ENCODE results near the gene CDKN1B.
A peak's percentile ranks its signal among the peaks of the same experiment; 100 is the strongest.

CDKN1B gene
- long read RNA-seq, transcript CDKN1B-201 (3 exons, 2,657 nt): major isoform, 187 of 195 reads
- long read RNA-seq, partial matches to known transcripts: 6 of 195 reads
- long read RNA-seq, other reads (novel, unspliced or antisense): 2 of 195 reads

DNA sequence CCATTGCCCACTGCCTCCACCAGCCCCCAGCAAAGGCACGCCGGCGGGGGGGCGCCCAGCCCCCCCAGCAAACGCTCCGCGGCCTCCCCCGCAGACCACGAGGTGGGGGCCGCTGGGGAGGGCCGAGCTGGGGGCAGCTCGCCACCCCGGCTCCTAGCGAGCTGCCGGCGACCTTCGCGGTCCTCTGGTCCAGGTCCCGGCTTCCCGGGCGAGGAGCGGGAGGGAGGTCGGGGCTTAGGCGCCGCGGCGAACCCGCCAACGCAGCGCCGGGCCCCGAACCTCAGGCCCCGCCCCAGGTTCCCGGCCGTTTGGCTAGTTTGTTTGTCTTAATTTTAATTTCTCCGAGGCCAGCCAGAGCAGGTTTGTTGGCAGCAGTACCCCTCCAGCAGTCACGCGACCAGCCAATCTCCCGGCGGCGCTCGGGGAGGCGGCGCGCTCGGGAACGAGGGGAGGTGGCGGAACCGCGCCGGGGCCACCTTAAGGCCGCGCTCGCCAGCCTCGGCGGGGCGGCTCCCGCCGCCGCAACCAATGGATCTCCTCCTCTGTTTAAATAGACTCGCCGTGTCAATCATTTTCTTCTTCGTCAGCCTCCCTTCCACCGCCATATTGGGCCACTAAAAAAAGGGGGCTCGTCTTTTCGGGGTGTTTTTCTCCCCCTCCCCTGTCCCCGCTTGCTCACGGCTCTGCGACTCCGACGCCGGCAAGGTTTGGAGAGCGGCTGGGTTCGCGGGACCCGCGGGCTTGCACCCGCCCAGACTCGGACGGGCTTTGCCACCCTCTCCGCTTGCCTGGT, at the start of gene CDKN1B:
Gene CDKN1B (plus strand): TSS at position 576 of the 793 bp plus-strand sequence. CDS start 472 bp downstream, outside the sequence.
- Histone ChIP-seq H3K4me3 (replicated peaks; ENCODE audit: insufficient read depth, low read length) (peak within 1 kb of the TSS; percentile 60), H3K27me3 (ENCODE audit: insufficient read depth, poor library complexity, severe bottlenecking) (no peaks in the 10 kb centered on the region), H3K27ac (replicated peaks) (peak within 1 kb of the TSS; percentile 100)
- DNase-seq (ENCODE audit: low read depth in 1 of 2, low spot score in 1 of 2): peak; percentile 85 to 92
- TF ChIP-seq SPI1 (IDR thresholded peaks at IDR 0.05; ENCODE audit: borderline replicate concordance, low read depth) (no peak), POLR2AphosphoS5 (IDR thresholded peaks at IDR 0.05; ENCODE audit: low read depth) (peak; percentile 14; the same call in 1 of the 2 replicates), GABPA (IDR thresholded peaks at IDR 0.05; ENCODE audit: low read depth) (no peak)
- TF ChIP-seq, protein P1, sequence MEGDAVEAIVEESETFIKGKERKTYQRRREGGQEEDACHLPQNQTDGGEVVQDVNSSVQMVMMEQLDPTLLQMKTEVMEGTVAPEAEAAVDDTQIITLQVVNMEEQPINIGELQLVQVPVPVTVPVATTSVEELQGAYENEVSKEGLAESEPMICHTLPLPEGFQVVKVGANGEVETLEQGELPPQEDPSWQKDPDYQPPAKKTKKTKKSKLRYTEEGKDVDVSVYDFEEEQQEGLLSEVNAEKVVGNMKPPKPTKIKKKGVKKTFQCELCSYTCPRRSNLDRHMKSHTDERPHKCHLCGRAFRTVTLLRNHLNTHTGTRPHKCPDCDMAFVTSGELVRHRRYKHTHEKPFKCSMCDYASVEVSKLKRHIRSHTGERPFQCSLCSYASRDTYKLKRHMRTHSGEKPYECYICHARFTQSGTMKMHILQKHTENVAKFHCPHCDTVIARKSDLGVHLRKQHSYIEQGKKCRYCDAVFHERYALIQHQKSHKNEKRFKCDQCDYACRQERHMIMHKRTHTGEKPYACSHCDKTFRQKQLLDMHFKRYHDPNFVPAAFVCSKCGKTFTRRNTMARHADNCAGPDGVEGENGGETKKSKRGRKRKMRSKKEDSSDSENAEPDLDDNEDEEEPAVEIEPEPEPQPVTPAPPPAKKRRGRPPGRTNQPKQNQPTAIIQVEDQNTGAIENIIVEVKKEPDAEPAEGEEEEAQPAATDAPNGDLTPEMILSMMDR (IDR thresholded peaks at IDR 0.05; ENCODE audit: insufficient read depth, low read length): no peak
- TF ChIP-seq, protein P2, sequence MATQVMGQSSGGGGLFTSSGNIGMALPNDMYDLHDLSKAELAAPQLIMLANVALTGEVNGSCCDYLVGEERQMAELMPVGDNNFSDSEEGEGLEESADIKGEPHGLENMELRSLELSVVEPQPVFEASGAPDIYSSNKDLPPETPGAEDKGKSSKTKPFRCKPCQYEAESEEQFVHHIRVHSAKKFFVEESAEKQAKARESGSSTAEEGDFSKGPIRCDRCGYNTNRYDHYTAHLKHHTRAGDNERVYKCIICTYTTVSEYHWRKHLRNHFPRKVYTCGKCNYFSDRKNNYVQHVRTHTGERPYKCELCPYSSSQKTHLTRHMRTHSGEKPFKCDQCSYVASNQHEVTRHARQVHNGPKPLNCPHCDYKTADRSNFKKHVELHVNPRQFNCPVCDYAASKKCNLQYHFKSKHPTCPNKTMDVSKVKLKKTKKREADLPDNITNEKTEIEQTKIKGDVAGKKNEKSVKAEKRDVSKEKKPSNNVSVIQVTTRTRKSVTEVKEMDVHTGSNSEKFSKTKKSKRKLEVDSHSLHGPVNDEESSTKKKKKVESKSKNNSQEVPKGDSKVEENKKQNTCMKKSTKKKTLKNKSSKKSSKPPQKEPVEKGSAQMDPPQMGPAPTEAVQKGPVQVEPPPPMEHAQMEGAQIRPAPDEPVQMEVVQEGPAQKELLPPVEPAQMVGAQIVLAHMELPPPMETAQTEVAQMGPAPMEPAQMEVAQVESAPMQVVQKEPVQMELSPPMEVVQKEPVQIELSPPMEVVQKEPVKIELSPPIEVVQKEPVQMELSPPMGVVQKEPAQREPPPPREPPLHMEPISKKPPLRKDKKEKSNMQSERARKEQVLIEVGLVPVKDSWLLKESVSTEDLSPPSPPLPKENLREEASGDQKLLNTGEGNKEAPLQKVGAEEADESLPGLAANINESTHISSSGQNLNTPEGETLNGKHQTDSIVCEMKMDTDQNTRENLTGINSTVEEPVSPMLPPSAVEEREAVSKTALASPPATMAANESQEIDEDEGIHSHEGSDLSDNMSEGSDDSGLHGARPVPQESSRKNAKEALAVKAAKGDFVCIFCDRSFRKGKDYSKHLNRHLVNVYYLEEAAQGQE (IDR thresholded peaks at IDR 0.05; ENCODE audit: insufficient replicate concordance, low read depth): peak; percentile 22

DNA sequence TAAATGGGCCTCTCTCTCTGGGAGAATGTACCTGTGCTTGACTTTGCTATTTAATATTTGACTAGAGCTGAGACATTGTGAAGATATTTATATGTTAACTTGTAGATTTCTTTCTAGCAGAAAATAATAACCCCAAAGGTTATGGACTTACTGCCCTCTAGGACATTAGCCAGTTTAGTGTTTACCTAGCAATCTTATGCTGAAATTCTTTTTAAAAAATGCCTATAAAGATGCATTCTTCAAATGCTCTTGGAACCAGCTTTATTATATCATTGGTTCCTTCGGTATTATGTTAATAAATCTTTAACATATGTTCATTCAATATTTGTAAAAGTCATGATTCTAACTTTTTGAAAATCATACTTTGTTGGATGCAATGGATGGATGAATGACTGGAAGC, 49.2 kb upstream of the CDKN1B start:
- H3K27ac ChIP-seq (replicated peaks): no peak overlapping the region
- DNase-seq (ENCODE audit: low read depth in 1 of 2, low spot score in 1 of 2): no peak
- TF ChIP-seq, protein P2 (IDR thresholded peaks at IDR 0.05; ENCODE audit: insufficient replicate concordance, low read depth): no peak
- TF ChIP-seq POLR2AphosphoS5 (IDR thresholded peaks at IDR 0.05; ENCODE audit: low read depth) (no peak), SPI1 (IDR thresholded peaks at IDR 0.05; ENCODE audit: borderline replicate concordance, low read depth) (no peak), GABPA (IDR thresholded peaks at IDR 0.05; ENCODE audit: low read depth) (no peak)
- TF ChIP-seq, protein P1 (IDR thresholded peaks at IDR 0.05; ENCODE audit: insufficient read depth, low read length): no peak
- H3K27me3 ChIP-seq (ENCODE audit: insufficient read depth, poor library complexity, severe bottlenecking): no peaks in the 10 kb centered on the region
- no peak overlapping the region for H3K4me3 ChIP-seq (replicated peaks; ENCODE audit: insufficient read depth, low read length)

DNA sequence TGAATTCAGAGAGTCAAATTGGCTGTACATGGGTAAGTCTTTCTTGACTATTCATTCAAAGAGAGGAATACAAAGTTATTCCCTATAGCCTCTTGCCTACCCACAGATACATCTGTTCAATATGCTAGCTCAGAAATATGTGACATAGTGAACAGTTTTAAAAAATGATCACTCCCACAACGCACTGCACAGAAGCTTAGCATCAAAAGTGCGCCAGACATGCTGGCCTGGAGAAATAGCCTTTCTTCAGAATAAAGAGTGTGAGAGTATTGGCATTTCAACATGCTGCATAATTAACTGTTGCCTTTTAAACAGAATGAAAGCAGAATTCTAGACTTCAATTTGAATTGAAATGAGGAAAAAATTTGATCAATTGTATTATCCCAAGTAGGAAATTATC, 48.1 kb upstream of the CDKN1B start:
- no peak overlapping the region for H3K27ac ChIP-seq (replicated peaks)

More for the DNA sequence above, 48.1 kb upstream of the CDKN1B start:
- no peaks in the 10 kb centered on the region for H3K27me3 ChIP-seq (ENCODE audit: insufficient read depth, poor library complexity, severe bottlenecking)
- no peak overlapping the region for H3K4me3 ChIP-seq (replicated peaks; ENCODE audit: insufficient read depth, low read length)
- no peak for DNase-seq (ENCODE audit: low read depth in 1 of 2, low spot score in 1 of 2)
- TF ChIP-seq GABPA (IDR thresholded peaks at IDR 0.05; ENCODE audit: low read depth) (no peak), SPI1 (IDR thresholded peaks at IDR 0.05; ENCODE audit: borderline replicate concordance, low read depth) (no peak), POLR2AphosphoS5 (IDR thresholded peaks at IDR 0.05; ENCODE audit: low read depth) (no peak)
- TF ChIP-seq, protein P1 (IDR thresholded peaks at IDR 0.05; ENCODE audit: insufficient read depth, low read length): no peak
- TF ChIP-seq, protein P2 (IDR thresholded peaks at IDR 0.05; ENCODE audit: insufficient replicate concordance, low read depth): no peak
